GM19395 (cell line): ENCODE results near the gene PRX.
"Not testable (repeated sequence)": the region's sequence is repeated elsewhere in the genome, so short reads cannot be mapped to it uniquely, and the experiment has no call there.

Experiments
- ATAC-seq: cut with Tn5 transposase; IDR thresholded peaks from one replicate; pipeline ENCODE4 v1.9.1; 2021; ENCODE audit warnings: mild to moderate bottlenecking, moderate library complexity; ENCODE audit not compliant: unreplicated experiment

Gene PRX

GRCh38 chr19:40418040-40418439 is 4.9 kb upstream of the PRX start:
- no peak for ATAC-seq

- ATAC-seq = no peak
Measured at GRCh38 chr19:40417643-40417981, 4.4 kb upstream of the PRX start.

GRCh38 chr19:40416918-40417642 is 3.9 kb upstream of the PRX start:
- ATAC-seq = no peak

GRCh38 chr19:40415768-40416167 is 2.6 kb upstream of the PRX start:
- ATAC-seq = no peak

- ATAC-seq = no peak
Measured at GRCh38 chr19:40414542-40415535, 1.7 kb upstream of the PRX start.

- ATAC-seq = no peak
Measured at GRCh38 chr19:40412866-40413265, 312 bp downstream of the PRX start.

GRCh38 chr19:40411958-40412499 is 1.1 kb downstream of the PRX start:
- no peak for ATAC-seq

GRCh38 chr19:40411125-40411842 is 1.9 kb downstream of the PRX start:
- ATAC-seq = no peak

- no peak for ATAC-seq
Measured at GRCh38 chr19:40410030-40410389, 3.2 kb downstream of the PRX start.

GRCh38 chr19:40408598-40408925 is 4.6 kb downstream of the PRX start:
- not testable (repeated sequence) for ATAC-seq

- no peak for ATAC-seq
Measured at GRCh38 chr19:40407714-40408597, 5.2 kb downstream of the PRX start.

GRCh38 chr19:40403262-40403984 is 9.8 kb downstream of the PRX start:
- peak; percentile 63 for ATAC-seq

- no peak for ATAC-seq
Measured at GRCh38 chr19:40400559-40400958, 12.6 kb downstream of the PRX start.

- no peak for ATAC-seq
Measured at GRCh38 chr19:40398417-40399131, 14.6 kb downstream of the PRX start.

GRCh38 chr19:40397568-40397906 is 15.6 kb downstream of the PRX start:
- no peak for ATAC-seq

GRCh38 chr19:40396886-40397567 is 16.2 kb downstream of the PRX start:
- ATAC-seq = no peak

GRCh38 chr19:40395956-40396355 is 17.2 kb downstream of the PRX start:
- ATAC-seq = no peak

- ATAC-seq = no peak
Measured at GRCh38 chr19:40394816-40395210, 18.4 kb downstream of the PRX start.
